Motor neuron (in vitro differentiated cells): ENCODE results near the gene CTSO. TPM values are rescaled to one million over a fixed set of nuclear protein-coding genes. Genes with fewer than 3 reads are reported as not detected.
"Not testable (repeated sequence)": the region's sequence is repeated elsewhere in the genome, so short reads cannot be mapped to it uniquely, and the experiment has no call there.

Experiments used
- ATAC-seq, 8 experiments: fragments of 200-7000 bp; cut with Tn5 transposase; replicated peaks in 6 of 8; 2 replicates each; pipeline ENCODE4 v1.8.0; 2021; ENCODE audit warnings: mild to moderate bottlenecking in 8 of 8, moderate library complexity in 8 of 8
- H3K27ac ChIP-seq, 2 donors: fragments of 250-450 bp; sonication (Bioruptor Pico); 2 replicates each; pipeline ENCODE4 v1.9.0; 2021; ENCODE audit warnings: antibody characterized with exemption in 2 of 2, mild to moderate bottlenecking in 2 of 2, moderate library complexity in 1 of 2
- H3K4me1 ChIP-seq, 2 donors: fragments of 250-450 bp; sonication (Bioruptor Pico); replicated peaks in 1 of 2; 2 replicates each; pipeline ENCODE4 v1.6.1; 2021; ENCODE audit warnings: antibody characterized with exemption in 2 of 2, mild to moderate bottlenecking in 2 of 2, moderate library complexity in 1 of 2
- H3K4me3 ChIP-seq, 5 donors: fragments of 250-450 bp; sonication (Bioruptor Pico); 2 replicates each; pipeline ENCODE4 v1.9.0; 2021; ENCODE audit warnings: antibody characterized with exemption in 5 of 5, mild to moderate bottlenecking in 5 of 5, moderate library complexity in 4 of 5
- WGBS, 10 experiments: fragments of 450-650 bp; shearing (Covaris generic); methylation state at CpG; one replicate each; pipeline ENCODE4 v1.0.0; 2022; 5-methylcytosine and 5-hydroxymethylcytosine counted together
- in situ Hi-C, 9 experiments: fragments of 400-800 bp; cut with MboI; loops; one replicate each; pipeline ENCODE4 v1.15.0; 2021; ENCODE audit warnings: low sequenced_read_pairs in 9 of 9, low pct_unique_long_range_greater_than_20kb in 2 of 9; ENCODE audit not compliant: unreplicated experiment in 9 of 9
- total RNA-seq, 8 experiments: library from RNA; unstranded; fragments of 300-600 nt; gene quantifications; 2 replicates each; pipeline versions ENCODE4 v1.2.3 to v1.2.4, GENCODE V29; 2022

The CTSO gene
- total RNA-seq, 8 experiments from 2014 or later, result 0.76 to 23.2 (median 6.1) TPM

DNA sequence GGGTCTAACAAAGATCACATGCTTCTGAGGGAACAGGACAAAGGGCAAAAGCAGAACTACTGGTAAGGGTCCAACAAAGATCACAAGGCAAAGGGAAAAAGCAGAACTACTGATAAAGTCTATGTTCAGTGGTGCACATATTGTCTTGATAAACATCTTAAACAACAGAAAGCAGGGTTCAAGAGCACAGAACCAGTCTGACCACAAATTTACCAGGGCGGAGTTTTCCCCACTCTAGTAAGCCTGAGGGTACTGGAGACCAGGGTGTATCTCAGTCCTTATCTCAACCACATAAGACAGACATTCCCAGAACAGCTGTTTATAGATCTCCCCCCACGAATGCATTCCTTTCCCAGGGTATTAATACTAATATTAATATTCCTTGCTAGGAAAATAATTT lies 55.3 kb downstream of the CTSO start:
- H3K27ac ChIP-seq, H3K4me3 ChIP-seq, H3K4me1 ChIP-seq, ATAC-seq, in situ Hi-C loops: not testable (repeated sequence)
- WGBS, 10 experiments, result 0 to 100% (median 67%) methylated on average over 1 to 2 of the region's 2 CpGs; no CpG with 5 or more reads in 3 of the 10 experiments

DNA sequence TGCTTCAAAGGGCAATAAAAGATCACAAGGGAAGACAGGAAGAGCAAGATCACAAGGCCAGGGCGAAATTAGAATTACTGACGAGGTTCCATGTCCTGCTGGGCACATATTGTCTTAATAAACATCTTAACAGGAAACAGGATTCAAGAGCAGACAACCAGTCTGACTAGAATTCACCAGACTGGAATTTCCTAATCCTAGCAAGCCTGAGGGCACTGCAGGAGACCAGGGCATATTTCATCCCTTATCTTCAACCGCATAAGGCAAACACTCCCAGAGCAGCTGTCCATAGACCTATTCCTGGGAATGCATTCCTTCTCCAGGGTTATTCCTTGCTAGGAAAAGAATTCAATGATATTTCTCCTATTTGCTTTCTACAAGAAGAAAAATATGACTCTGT lies 62.6 kb downstream of the CTSO start:
- in situ Hi-C loops, result no loop called here
- Histone ChIP-seq H3K27ac (no peak overlapping the region), H3K4me1 (no peaks in the 10 kb centered on the region), H3K4me3 (no peak overlapping the region)
- WGBS, 10 experiments, result 16 to 90% (median 48%) methylated on average over 2 to 3 of the region's 3 CpGs; no CpG with 5 or more reads in 4 of the 10 experiments
- no peak for ATAC-seq

DNA sequence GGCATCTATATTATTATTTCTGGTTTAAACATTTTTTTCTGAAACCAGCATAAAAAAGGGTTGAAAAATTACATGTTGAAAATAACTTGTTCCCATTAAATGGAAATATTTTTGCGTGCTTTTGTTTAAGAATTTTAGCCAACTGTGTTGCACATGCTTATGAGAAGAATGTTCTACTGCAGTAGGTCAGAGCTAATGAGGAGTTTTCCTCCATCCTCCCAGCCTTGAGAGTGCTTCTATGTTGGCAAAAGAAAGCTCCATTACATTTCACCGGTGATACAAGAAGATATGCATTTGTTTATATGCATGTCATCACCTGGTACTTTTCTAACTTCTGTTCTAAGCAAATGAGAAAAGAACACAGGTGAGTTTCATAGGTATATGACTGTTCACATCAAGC lies 63.7 kb downstream of the CTSO start:
- 6 to 100% (median 88%) methylated on average over 1 to 2 of the region's 2 CpGs for WGBS, 10 experiments
- H3K4me1 ChIP-seq, result no peaks in the 10 kb centered on the region
- no peak overlapping the region for H3K27ac ChIP-seq
- in situ Hi-C loops, result no loop called here
- H3K4me3 ChIP-seq, result no peak overlapping the region
- no peak for ATAC-seq

GRCh38 chr4:155889031-155889793 lies 64.5 kb downstream of the CTSO start:
- WGBS, 10 experiments, result 4 to 78% (median 66%) methylated on average over 3 to 5 of the region's 5 CpGs
- ATAC-seq, result peak in 2 of 8 experiments; percentile 68 to 78
- H3K4me3 ChIP-seq, result no peak overlapping the region
- H3K27ac ChIP-seq, result no peak overlapping the region
- in situ Hi-C loops, result no loop called here
- no peaks in the 10 kb centered on the region for H3K4me1 ChIP-seq

- Histone ChIP-seq H3K4me1 (no peaks in the 10 kb centered on the region), H3K4me3 (no peak overlapping the region), H3K27ac (no peak overlapping the region)
- WGBS, 10 experiments, result 64 to 97% (median 77%) methylated on average over 1 to 6 of the region's 6 CpGs
- in situ Hi-C loops, result no loop called here
- peak in 2 of 8 experiments; percentile 59 to 61 for ATAC-seq
These were observed 65.7 kb downstream of the CTSO start for GRCh38 chr4:155887847-155888570.

GRCh38 chr4:155887045-155887444 lies 66.6 kb downstream of the CTSO start:
- ATAC-seq, result peak in 3 of 8 experiments; percentile 54 to 84 (median 63)
- in situ Hi-C loops, result no loop called here
- no peaks in the 10 kb centered on the region for H3K4me1 ChIP-seq
- H3K4me3 ChIP-seq, result no peak overlapping the region
- WGBS, 10 experiments, result 0 to 100% (median 80%) methylated on average over 1 of the region's 1 CpG; no CpG with 5 or more reads in 2 of the 10 experiments
- H3K27ac ChIP-seq, result no peak overlapping the region

DNA sequence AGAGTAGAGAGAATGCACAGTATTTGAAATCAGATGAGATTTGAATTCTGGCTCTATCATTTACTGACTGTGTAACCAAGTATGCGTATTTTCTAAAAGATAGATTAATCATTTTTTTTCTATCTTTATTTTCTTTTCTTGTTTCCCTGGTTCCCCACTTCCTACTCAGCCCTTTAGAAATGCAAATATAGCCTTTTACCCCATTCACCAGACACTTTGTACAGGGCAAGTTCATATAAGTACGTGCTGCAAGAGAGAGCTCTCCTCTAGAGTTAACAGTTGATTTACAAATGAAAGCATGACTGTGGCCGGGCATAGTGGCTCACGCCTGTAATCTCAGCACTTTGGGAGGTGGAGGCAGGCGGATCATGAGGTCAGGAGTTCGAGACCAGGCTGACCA lies 68.0 kb downstream of the CTSO start:
- in situ Hi-C loops, result no loop called here
- ATAC-seq, result peak in 5 of 8 experiments; percentile 12 to 88 (median 69)
- H3K4me1 ChIP-seq, result no peaks in the 10 kb centered on the region
- 0 to 93% (median 45%) methylated on average over 1 to 6 of the region's 6 CpGs for WGBS, 10 experiments
- no peak overlapping the region for H3K4me3 ChIP-seq
- H3K27ac ChIP-seq, result no peak overlapping the region

- in situ Hi-C loops, result no loop called here
- 34 to 100% (median 81%) methylated on average over 1 to 3 of the region's 3 CpGs for WGBS, 10 experiments
These were observed 69.8 kb downstream of the CTSO start for GRCh38 chr4:155883895-155884294.

GRCh38 chr4:155881555-155881954 lies 72.1 kb downstream of the CTSO start:
- 33 to 100% (median 83%) methylated on average over 1 of the region's 1 CpG; no CpG with 5 or more reads in 4 of the 10 experiments for WGBS, 10 experiments
- H3K4me3 ChIP-seq, result no peak overlapping the region
- in situ Hi-C loops, result no loop called here
- H3K4me1 ChIP-seq, result no peaks in the 10 kb centered on the region
- no peak for ATAC-seq
- H3K27ac ChIP-seq, result no peak overlapping the region

More at GRCh38 chr4:155883895-155884294, 69.8 kb downstream of the CTSO start:
- ATAC-seq, result no peak
- Histone ChIP-seq H3K27ac (no peak overlapping the region), H3K4me1 (no peaks in the 10 kb centered on the region), H3K4me3 (no peak overlapping the region)

DNA sequence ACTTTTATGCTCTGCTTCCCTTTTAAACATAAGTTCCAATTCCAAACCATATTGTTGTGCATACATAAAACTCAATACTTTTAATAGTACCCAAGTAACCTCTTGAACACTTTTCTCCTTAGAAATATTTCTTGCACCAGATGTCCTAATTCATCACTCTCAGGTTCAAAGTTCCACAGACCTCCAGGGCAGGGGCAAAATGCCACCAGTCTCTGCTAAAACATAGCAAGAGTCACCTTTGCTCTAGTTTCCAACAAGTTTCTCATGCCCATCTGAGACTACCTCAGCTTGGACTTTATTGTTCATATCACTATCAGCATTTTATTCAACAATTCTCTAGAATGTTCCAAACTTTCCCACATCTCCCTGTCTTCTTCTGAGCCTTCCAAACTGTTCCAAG lies 73.9 kb downstream of the CTSO start:
- Histone ChIP-seq H3K4me3 (no peak overlapping the region), H3K4me1 (no peaks in the 10 kb centered on the region), H3K27ac (no peak overlapping the region)
- in situ Hi-C loops, result no loop called here
- no peak for ATAC-seq

- WGBS, 10 experiments, result 0% methylated on average over 1 to 2 of the region's 2 CpGs; no CpG with 5 or more reads in 7 of the 10 experiments
- no peak for ATAC-seq
- in situ Hi-C loops, result no loop called here
- Histone ChIP-seq H3K4me3 (no peak overlapping the region), H3K4me1 (no peaks in the 10 kb centered on the region), H3K27ac (no peak overlapping the region)
These were observed 75.1 kb downstream of the CTSO start for GRCh38 chr4:155878611-155879010.

DNA sequence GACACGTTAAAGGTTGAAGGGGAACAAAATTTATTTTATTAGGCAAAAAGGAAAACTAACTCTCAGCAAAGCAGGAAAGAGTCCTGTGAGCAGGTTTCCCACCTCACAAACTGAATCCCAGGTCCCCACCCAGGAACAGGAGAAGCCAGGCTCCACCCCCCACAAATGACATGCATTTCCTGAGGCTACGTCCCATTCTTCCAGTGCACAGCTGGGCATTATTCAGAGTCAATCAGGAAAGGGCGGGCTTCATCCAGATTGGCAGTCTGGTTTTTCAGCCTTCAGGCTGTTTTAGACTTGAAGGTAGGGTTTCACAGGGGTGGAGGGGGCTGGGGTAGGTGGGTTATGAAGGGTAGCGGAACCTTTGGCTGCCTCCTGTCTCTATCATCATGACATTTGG lies 75.7 kb downstream of the CTSO start:
- H3K4me3 ChIP-seq, result no peak overlapping the region
- WGBS, 10 experiments, result 18 to 100% (median 78%) methylated on average over 1 to 3 of the region's 4 CpGs; no CpG with 5 or more reads in 2 of the 10 experiments
- H3K4me1 ChIP-seq, result no peaks in the 10 kb centered on the region
- ATAC-seq, result peak in 3 of 8 experiments; percentile 50 to 99 (median 72)
- no peak overlapping the region for H3K27ac ChIP-seq
- in situ Hi-C loops, result no loop called here

DNA sequence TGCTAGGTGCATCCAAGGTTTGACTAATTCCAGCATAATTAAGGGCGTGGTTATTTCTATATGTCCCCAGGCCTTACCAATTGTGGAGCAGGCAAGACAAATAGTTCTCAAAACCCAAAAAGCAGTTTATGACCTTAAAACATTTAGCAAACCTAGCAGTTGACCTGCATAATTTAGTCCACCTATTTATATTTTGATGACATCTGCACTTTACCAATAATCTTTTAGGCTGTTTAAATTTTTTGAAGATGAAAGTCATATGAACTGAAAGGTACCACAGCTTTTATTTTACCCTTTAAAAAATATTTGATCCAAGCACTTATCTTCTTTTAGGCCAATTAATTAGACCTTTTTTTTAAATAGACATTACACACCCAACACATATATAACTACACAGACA lies 77.8 kb downstream of the CTSO start:
- 0 to 100% (median 82%) methylated on average over 1 of the region's 1 CpG; no CpG with 5 or more reads in 2 of the 10 experiments for WGBS, 10 experiments
- Histone ChIP-seq H3K27ac (no peak overlapping the region), H3K4me3 (no peak overlapping the region), H3K4me1 (no peaks in the 10 kb centered on the region)
- no peak for ATAC-seq
- in situ Hi-C loops, result no loop called here
